Urothelium cell line (cell line): Measurements from ENCODE around the gene INTS4.
"Not testable (repeated sequence)": the region's sequence is repeated elsewhere in the genome, so short reads cannot be mapped to it uniquely, and the experiment has no call there.

Experiments used
- DNase-seq: peaks from one replicate; pipeline ENCODE4 v3.0.0; 2011; ENCODE audit warnings: low spot score, mixed read lengths
- FAIRE-seq: peaks from 2 replicates; lab custom pipeline; 2011; peaks lifted over from hg19 to GRCh38; lab: Jason Lieb, UNC

The INTS4 gene

DNA sequence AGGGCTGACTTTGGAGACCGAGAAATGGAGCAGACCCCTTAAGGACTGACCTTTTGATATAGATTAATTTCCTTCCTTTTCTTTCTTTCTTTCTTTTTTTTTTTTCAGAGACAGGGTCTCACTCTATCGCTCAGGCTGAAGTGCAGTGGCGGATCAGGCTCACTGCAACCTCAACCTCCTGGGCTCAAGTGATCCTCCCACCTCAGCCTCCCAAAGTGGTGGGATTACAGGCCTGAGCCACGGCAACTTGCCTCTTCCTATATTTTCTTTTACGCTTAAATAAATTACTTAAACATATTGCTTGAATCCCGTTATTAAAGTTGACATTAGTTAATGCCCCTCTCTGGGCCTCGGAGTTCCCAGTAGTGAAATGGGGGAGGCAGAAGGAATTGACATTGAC lies 29.0 kb upstream of the INTS4 start:
- DNase-seq, result no peak
- FAIRE-seq, result no peak

DNA sequence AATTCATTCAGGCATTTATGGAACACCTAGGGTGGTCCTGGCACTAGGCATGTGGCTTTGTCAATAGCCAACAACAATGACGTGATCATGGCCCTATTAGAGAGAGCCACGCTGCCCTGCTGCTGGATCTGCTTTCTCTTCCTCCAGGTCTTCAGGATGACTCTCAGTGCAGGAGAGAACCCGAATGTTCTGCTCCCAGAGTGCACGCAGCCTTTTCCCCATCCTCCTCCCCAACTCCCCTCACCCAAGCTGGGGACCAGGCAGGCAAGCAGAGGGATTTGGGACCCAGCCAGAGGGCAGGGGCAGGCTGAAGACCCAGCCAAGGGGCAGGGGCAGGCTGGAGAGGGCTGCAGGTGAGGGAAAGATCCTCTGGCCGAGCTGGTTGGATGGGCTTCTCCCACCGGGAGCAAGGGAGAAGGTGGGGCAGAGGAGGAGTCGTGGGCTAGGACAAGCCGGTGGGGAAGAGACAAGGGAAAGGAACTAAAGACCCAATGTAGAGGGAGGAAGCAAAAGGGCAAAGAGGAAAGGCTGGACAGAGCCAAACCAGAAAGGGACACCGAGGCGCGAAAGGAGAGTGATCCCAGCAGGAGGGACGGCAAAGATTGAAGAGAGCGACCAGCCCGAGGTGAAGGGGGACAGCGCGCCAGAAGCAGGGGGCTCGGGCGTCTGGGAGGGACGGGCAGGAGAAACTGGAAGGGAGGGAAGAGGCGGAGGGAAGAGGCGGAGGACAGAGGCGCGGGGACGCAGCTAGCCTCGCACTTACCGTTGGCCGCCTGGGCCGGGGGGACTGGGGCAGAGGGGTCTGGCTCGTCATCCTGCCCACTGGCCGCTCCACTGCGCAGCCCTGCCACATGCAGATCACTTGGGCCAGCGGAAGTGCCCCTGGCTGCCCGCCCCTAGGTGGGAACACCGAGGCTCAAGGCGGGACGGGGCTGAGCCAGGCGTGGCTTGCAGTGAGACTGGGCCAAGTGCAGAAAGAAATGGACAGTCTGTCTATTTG lies 28.2 kb upstream of the INTS4 start, which contains the start of gene KCTD14:
KCTD14 (minus strand) TSS at position 880 of the 1,000 bp plus-strand sequence; CDS start at position 853, 27 bp downstream.
- peak; percentile 98 for FAIRE-seq
- DNase-seq, result peak; percentile 88

DNA sequence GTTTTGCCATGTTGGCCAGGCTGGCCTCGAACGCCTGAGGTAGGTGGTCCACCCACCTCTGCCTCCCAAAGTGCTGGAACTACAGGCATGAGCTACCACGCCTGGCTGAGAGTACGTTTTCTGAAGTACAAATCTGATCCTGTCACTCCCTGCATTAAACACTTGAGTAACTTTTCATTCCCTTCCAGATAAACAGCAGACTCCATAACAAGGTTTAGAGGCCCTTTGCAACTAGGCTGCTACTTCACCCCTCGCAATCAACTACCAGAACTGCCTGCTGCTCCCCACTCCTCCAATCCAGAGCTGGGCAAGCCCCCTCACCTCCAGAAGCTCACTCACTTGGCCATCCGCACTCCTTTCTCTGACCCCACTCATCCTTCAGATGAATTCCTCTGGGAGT lies 27.1 kb upstream of the INTS4 start:
- DNase-seq (no peak), FAIRE-seq (no peak)

DNA sequence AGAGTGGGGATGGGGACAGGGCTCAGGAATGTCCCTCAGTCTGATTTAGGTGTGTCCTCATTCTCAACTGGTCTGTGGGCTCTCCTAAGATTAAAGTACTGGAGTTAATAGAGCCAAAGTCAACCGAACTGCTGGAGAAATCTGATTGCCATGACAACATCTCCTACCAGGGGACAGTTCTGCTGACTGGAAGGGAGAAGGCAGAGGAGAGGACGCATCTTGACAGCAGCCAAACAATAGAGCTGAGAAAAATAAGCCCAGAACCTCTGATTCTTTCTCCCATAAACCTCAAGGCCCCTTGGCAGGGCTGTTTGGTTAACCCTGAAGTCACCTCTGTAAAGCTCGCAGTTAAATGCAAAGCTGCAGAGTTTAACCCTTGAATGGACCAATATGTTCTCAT lies 25.8 kb upstream of the INTS4 start:
- DNase-seq (no peak), FAIRE-seq (no peak)

DNA sequence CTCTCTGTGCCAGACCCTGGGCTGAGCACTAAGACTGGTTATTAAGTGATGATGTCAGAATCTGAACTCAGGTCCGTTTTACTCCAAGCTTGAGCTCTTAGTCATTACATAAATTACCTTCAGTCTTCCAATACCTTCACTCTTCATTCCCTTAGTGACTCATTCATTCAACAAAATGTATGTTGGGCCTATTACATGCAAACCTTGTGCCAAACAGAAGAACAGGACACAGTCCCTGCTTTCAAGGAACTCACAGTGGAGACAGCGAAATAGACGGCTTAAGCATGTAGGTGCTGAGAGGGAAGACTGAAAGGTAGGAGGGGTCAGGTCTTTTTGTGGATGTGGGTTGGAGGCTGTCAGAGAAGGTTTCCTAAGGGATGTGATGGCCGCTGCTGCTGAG lies 25.3 kb upstream of the INTS4 start:
- DNase-seq (no peak), FAIRE-seq (no peak)

DNA sequence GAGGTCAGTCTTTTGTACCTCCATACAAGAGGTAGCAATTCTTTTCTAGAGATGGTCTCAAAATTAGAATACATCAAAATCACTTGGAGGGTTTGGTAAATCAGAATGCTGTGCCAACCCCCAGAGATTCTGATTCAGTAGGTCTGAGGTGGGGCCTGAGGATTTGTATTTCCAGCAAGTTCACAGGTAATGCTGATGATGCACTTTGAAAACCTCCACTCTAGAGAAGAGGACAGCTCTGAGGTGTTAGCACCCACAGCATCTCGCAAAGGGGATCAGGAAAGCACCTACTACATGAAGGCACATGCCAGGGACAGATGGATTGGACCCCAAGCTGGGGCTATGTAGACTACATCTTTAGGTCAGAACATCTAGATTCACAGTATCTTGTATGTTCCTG lies 21.4 kb upstream of the INTS4 start:
- DNase-seq (no peak), FAIRE-seq (no peak)

DNA sequence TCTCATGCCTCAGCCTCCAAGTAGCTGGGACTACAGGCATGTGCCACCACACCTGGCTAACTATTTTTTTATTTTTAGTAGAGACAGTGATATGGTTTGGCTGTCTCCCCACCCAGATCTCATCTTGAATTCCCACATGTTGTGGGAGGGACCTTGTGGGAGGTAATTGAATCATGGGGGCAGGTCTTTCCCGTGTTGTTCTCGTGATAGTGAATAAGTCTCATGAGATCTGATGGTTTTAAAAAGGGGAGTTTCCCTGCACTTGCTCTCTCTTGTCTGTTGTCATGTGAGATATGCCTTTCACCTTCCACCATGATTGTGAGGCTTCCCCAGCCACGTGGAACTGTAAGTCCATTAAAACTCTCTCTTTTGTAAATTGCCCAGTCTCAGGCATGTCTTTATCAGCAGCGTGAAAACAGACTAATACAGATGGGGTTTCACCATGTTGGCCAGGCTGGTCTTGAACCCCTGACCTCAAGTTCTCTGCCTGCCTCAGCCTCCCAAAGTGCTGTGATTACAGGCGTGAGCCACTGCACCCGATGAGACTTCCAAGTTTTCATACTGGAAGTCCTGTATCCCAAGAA lies 20.6 kb upstream of the INTS4 start:
- FAIRE-seq, DNase-seq: not testable (repeated sequence)

DNA sequence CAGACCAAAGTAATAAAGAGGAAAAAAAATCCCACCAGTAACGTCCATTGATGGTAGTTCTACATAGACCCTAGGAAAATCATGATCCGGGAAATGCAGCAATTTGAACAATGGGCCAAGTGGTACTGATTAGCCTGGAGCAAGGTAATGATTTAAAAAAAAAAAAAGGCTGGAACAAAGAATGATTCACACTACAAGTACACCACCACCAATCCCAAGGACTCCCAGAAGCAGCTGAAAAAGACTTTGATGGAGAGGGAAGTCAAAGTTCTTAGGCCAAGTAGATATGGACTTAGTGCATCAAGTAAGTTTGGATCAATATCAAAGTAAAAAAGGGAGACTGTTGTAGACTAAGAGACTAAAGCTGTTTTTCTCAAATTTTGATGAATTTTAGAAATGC lies 16.8 kb upstream of the INTS4 start:
- DNase-seq (no peak), FAIRE-seq (no peak)

DNA sequence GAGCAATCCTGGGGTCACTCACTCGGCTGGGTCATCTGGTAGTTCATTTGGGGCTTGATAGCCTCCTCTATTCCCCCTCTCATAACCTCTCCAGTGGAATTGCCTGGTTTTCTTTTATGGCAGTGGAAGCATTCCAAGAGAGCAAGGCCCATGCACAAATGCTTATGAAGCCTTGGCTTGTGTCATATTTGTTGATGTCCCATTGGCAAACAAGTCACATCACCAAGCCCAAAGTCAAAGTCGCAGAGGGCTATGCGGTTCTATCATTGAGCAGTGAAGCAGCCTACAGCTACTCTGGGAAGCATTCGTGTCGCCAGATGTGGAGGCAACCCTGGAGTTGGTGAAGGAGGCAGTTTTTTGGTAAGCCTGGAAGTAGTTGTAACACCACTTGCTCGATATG lies 16.3 kb upstream of the INTS4 start:
- DNase-seq (no peak), FAIRE-seq (no peak)

DNA sequence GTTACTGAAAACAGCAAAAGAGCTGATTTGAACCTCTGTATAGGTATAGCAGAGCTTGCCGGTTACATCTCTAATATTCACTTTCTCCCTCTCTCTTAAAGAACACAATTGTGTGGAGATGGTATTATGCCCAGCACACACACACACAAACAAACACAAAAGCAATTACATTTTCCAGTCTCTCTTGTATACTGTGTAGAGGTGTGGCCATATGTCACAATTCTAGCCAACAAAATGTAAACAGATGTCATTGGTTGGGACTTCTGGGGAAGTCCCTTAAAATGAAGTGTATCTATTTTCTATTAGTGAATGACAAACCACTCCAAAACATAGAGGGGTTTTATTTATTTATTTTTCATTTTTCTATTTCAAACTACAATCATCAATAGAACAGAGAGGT lies 15.8 kb upstream of the INTS4 start:
- DNase-seq, result no peak
- FAIRE-seq, result no peak

DNA sequence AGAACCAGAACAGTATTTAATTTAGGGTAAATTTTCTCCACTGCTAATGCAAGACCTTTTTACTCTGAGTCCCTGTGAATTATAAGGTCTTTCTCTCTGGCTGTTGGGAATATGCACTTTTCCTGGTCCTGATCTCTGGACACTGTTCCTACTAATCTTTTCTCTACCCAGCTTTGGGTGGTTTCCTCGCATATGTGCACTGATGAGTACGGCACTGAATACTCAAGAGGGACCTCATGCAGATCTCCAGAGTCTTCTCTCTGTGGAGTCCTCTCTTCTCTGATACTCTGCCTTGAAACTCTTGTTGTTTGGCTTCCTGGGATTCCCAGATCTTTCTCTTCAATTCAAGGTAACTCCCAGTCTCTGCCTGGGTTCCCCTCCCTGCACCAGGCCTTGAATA lies 14.6 kb upstream of the INTS4 start:
- no peak for DNase-seq
- no peak for FAIRE-seq

DNA sequence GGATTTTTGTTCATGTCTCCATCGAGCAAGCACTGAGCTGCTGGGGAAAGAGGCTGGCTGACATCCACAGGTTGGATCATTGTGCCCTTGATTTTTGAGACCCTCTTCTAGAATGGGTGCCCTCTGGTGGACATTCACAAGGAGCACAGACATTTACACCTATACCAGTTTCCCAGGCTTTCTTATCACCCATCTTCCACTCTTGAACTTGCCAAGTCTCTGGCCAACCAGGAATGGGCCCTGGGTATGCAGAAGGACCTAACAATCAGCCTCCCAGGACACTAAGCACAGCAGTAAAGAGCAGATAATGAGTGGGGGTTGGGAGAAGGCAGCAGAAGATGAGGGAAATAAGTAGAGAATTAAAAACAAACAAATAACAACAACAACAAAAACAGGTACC lies 5.7 kb upstream of the INTS4 start:
- DNase-seq (peak; percentile 79), FAIRE-seq (no peak)

DNA sequence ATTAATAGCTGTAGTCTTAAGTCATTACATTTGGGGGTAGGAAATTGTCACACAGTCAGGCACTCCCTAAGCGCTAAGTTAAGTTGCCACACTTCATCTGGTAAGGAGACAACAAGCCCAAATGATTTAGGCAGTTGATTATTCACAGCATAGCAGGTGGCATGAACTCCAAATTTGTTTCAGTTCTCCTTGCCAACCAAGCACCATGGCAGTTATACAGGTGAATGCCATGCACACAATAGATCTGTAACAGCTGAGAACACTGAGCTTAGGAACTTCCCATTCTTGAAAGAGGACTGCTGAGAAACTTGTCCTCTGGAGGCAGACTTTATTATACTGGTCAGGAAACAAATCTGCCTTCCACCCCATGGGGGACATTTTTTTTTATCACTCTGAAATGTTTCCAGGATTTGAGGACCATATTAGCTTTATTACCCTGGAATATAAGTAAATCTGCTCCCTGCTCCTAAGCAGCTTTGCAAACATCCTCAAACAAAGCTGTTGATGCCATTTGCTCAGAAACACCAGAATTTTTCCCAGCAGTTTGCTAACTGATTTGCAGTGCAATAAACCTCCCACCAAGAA lies 5.1 kb upstream of the INTS4 start:
- DNase-seq (no peak), FAIRE-seq (no peak)

DNA sequence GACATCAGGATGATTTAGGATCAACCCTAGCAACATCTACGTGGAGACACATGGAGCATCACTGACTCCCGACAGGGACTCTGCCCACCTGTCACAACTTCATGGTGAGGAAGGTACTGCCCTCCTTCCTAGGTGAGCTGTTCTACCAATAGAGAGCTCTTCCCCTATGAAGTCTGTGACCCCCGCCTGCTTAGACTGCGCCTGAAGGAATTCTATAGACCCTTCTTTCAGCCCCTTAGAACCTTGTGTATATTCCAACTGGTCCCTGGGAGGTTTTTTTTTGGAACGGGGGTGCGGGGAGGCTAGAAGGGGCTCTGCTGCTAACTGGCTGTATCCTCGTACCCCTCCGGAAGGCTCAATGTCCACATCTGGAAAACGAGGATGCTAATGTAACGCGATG lies 566 bp downstream of the INTS4 start:
- FAIRE-seq (no peak), DNase-seq (no peak)

DNA sequence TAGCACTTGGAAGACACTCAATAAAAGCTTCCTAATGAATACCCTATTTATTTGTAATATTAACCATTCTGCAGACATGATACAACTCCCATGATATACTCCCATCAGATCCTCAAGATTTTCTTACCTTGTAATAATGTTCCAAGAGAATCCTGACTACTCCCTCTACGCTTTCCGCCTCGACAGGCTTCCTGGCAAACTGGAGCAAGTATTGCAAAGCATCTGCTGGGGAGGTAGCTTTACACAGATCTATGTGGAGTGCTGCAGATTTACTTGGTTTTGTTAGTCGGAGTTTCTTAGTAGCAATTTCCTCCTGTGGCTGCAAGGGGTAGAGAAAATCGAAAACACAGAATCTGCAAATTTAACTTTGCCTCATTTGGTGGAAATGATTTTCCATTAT lies 3.5 kb downstream of the INTS4 start:
- FAIRE-seq (no peak), DNase-seq (no peak)

DNA sequence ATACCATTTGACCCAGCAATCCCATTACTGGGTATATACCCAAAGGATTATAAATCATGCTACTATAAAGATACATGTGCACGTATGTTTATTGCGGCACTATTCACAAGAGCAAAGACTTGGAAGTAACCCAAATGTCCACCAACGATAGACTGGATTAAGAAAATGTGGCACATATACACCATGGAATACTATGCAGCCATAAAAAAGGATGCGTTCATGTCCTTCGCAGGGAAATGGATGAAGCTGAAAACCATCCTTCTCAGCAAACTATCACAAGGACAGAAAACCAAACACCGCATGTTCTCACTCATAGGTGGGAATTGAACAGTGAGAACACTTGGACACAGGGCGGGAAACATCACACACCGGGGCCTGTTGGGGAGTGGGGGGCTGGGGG lies 8.0 kb downstream of the INTS4 start:
- DNase-seq, FAIRE-seq: not testable (repeated sequence)

DNA sequence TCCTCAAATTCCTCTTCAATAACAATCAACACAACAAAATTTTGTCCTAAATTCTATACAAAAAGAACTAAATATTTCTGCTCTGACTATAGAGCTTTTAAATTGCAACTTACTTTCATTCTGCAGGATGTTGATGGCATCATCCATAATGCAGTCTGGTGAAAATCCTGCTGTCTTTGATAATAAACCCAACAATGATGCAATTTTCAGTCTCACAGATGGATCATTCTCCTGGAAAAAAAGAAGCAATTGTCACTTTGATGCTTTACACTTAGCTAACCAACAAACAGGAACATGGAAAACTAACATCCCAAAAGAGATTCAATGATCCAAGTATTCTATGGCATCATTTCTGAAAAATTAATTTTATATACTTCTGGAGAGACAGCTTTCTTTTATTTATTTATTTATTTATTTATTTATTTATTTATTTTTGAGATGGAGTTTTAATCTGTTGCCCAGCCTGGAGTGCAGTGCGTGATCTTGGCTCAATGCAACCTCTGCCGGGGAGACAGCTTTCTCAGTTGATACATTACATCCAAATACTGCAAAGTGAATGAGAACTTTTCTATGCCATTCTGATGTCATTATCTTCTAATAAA lies 13.0 kb downstream of the INTS4 start:
- DNase-seq (no peak), FAIRE-seq (no peak)

DNA sequence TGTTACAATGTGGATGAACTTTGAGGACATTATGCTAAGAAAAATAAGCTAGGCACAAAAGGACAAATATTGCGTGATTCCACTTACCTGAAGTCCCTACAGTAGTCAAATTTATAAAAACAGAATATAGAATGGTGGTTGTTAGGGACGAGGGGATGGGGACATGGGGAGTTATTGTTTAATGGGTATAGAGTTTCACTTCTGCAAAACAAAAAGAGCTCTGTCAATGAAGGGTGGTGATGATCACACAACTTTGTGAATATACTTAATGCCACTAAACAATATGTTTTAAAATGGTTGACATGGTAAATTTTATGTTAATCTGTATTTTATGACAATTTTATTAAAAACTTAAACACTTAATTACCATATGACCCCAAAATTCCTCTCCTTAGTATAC lies 26.1 kb downstream of the INTS4 start:
- no peak for FAIRE-seq
- DNase-seq, result no peak

DNA sequence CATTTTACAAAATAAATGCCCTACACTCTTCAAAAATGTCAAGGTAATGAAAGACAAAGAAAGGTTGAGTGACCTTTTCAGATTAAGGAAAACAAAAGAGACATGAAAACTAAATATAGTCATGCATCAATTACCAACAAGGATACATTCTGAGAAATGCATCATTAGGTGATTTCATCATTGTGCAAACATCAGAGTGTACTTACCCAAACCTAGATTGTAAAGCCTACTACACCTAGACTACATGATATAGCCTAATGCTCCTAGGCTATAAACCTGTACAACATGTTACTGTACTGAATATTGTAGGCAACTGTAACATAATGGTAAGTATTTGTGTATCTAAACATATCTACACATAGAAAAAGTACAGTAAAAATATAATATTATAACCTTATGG lies 26.7 kb downstream of the INTS4 start:
- FAIRE-seq, result no peak
- no peak for DNase-seq

DNA sequence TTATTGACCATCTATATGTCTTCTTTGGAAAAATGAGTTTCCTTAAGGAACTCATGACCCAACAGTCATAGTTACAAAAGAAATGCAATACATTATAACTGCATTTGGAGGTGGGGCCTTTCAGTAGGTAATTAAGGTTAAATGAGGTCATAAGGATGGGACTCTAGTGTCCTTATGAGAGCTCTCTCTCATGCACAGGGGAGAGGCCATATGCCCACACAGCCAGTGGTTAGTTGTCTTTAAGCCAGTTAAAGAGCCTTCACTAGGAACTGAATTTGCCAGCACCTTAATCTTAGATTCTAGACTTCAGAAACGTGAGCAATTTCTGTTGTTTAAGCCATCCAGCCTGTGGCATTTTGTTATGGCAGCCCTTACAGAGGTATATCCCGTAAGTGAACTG lies 27.3 kb downstream of the INTS4 start:
- FAIRE-seq (no peak), DNase-seq (no peak)

DNA sequence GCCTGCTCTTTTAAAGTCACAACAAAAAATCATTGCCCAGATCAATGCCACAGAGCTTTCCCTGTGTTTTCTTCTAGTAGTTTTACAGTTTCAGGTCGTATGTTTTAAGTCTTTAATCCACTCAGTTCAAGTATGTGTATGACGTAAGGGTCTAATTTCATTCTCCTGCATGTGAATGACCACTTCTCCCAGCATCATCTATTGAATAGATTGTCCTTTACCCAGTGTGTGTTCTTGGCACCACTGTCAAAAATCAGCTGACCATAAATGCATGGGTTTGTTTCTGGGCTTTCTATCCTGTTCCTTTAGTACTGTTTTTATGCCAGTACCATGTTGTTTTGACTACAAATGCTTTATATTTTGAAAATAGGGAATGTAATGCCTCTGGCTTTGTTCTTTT lies 28.1 kb downstream of the INTS4 start:
- FAIRE-seq, result no peak
- DNase-seq, result no peak
